Stimulated activated CD4-positive, alpha-beta T cell treated with anti-CD3 and anti-CD28 coated beads, TNF-alpha, amount 100 ng/mL, for 1 hour (primary cell): ENCODE results near the gene DCDC2C.

ENCODE experiments used
- DNase-seq, 3 donors: peaks; one replicate each; pipeline ENCODE4 v3.0.0-alpha.2; 2020; ENCODE audit warnings: low read depth in 3 of 3, low spot score in 1 of 3

DCDC2C gene

GRCh38 chr2:3742743-3743508 lies 39.6 kb downstream of the DCDC2C start:
- DNase-seq, result no peak

- no peak for DNase-seq
Observed at GRCh38 chr2:3743951-3744555, 40.7 kb downstream of the DCDC2C start.

- DNase-seq, result no peak
Observed at GRCh38 chr2:3745920-3746319, 42.5 kb downstream of the DCDC2C start.

DNA sequence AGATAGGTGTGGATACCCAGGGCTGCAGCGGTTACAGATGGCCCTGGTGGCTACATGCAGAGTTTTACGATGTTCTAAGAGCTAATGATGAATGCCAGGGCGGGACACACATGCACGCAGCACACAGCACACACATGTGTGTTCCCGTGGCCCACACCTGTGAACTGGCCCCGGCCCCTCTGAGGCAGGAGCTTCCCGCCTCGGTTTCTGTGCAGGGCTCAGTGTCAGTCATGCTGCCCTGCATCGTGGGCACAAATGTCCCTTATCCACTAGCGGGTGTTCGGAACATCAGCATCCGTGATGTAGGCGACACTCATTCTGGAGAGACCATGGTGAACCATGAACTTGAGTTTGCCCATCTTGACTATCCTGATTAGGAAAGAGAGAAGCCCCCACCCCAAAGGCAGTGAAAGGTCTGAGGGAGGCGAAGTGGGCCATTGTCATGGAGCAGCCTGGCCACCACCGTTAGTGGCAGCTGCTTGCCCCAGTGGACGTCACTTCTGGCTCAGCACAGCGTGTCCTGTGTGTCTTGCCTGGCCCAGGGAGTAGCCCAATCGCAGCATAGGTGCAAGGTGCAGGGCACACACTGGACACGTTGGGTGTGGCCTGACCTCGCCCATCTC lies 43.8 kb downstream of the DCDC2C start:
- DNase-seq, result no peak

DNA sequence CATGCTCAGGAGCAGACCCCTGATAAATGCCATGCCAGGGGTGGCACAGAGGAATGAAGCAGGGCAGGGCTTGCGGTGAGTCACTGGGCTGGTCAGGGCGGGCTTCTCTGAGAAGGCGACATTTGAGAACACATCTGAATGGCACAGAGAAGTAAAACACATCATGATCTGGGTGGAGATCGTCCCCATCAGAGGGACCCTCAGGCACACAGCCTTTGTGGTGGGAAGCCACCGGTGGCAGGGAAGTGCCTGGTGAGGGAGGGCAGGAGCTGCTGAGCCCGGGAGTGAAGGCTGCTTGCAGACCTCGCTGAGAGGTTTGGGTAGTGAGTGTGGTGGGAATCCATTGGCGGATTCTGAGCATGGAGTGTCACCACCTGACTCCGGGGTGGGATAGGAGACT lies 44.5 kb downstream of the DCDC2C start:
- no peak for DNase-seq

- DNase-seq, result no peak
Observed at GRCh38 chr2:3749201-3749600, 45.8 kb downstream of the DCDC2C start.

DNA sequence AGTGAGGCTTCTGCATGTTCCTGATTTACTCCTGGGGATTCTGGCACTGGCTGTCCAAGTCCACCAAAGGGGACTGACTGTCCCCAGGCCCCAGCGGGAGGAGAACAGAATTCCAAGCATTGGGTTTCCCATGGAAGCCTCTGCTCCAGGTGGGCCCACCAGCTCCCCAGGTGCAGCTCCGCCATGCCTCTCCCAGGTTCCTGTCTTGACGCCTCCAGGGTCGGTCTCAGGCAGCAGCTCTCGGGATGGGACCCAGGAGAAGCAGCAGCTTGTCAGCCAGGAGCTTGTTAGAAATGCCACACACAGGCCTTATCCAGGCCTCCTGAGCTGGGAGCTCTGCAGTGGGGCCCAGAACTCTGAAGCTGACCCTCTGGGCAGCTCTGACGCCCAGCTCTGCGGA lies 47.9 kb downstream of the DCDC2C start:
- no peak for DNase-seq

DNA sequence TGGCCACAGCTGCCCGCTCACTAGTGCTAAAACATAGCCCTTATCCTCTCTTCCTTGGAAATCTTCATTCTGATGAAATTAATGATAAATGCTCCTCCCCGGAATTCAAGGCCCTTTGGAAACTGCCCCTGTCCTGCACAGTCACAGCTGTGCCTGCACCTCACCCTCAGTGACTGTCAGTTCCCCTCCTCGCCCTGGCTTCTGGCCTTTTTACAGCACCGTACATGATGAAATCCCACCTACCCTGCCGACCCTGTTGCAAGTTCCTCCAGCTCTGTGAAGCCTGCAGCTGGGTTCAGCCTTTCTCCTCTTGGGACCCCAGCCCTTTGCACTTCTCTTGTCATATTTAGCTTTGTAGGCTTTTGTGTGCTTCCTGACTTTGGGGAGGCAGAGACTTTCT lies 48.4 kb downstream of the DCDC2C start:
- DNase-seq, result no peak

GRCh38 chr2:3752376-3752775 lies 49.0 kb downstream of the DCDC2C start:
- DNase-seq, result no peak

DNA sequence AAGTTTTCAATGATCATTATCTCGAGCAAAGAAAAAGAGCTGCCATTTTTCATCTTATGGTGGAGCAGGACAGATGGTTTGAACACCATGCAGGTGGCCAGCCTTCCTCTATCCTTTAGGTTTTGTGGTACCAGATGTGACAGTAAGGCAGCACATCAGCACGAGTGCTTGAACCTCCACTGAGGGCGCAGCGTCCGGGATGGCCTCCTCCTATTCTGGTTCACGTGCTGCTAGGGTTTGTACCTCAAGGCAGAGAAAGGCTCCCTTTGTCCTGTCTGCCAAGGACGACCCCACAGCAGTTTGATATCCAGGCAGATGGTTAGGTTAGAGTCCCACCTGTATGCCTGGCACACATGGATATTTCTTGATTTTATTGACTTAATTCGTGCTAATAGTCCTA lies 50.2 kb downstream of the DCDC2C start:
- DNase-seq, result no peak

DNA sequence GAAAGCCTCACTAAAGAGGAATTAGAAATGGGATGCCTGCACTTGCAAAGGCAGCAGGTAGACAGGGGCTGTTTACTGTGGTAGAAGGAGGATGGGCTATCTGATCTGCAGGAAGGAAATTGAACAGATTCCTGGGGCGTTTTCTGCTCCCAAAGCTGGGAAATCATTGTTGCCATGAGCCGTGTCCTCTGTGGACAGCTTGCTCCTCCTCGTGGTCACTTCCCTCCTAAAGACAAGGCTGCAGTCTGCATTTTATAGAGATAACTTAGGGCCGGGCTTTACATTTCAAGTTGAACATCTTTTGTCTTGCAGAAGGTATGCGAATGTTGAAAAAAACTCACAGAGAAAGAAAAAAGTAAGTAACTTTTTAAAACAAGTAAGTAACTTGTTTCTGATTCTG lies 50.9 kb downstream of the DCDC2C start:
- no peak for DNase-seq

DNA sequence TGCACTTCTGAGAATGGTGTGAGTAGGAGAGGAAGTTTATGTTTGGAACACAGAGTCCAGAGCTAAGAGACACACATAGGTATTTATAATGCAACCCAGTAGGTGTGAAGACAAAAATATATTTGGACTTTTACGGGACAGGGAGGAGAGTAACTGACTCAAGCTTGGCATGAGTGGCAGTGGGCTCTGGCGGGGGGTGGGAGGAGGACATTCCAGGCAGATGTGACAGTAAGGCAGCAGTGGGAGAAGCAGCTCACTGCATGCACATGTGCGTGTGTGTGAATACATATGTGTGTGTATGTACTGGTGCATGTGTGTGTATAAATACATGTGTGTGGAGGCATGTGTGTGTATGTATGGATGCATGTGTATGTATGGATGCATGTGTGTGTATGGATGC lies 51.4 kb downstream of the DCDC2C start:
- DNase-seq, result no peak

GRCh38 chr2:3755277-3755676 lies 51.9 kb downstream of the DCDC2C start:
- DNase-seq, result no peak

DNA sequence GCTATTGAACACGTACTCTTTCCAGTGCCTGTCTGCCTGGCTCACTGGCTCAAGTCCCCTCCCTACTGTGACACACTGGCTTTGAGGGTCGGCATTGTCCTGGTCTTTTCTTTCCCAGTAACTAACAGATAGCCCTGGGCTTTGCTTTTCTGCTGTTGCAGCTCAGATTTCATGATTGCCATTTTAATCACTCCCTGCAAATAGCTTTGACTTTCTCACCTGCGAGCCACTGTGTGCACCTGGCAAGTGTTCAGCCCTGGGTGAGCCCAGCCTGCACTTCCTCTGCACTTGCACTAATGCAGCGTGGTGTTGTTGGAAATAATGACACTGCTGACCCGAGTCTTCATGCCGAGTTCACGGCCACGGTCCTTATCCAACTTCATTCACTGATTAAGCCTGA lies 52.9 kb downstream of the DCDC2C start:
- no peak for DNase-seq

- DNase-seq, result no peak
Observed at GRCh38 chr2:3758906-3759305, 55.5 kb downstream of the DCDC2C start.

GRCh38 chr2:3759331-3759730 lies 56.0 kb downstream of the DCDC2C start:
- DNase-seq, result no peak

DNA sequence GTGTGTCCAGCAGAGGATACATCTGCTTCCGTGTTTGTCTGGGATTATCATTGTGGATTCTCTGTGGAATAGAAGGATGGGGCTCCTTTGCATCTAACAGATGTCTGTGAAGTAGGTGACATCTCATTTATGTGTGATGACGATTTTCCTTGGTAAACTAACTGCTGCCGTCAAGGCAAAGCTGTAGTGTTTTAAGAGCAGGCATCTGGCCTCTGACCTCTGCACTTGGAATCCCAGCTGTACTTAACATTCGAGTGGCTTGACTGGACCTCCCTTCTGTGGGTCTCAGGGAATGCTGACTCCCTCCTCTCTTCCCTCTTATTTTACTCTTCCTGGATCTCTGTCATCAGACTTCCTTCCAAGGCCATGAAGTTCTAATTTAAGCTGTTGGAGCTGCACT lies 56.4 kb downstream of the DCDC2C start:
- DNase-seq, result no peak

DNA sequence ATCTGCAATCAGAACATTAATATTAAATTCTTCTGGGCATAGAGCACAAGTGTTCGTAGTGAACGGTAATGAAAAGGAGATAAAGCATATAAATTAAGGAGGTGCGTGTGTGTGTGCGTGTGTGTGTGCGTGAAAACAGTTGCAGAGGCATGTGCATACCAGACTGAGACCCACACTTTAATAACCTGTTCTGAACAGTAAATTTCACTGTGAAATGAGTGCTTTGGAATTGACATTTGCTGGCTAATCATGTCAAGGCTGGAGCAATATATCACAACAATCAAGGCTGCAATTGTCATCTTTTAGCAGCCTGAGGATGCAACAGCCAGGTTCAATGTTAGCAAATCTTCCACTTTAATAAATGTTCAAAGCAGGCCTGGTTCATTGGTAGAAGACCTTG lies 57.9 kb downstream of the DCDC2C start:
- no peak for DNase-seq

- DNase-seq, result no peak
Observed at GRCh38 chr2:3762771-3763447, 59.5 kb downstream of the DCDC2C start.

GRCh38 chr2:3766824-3767223 lies 63.4 kb downstream of the DCDC2C start:
- no peak for DNase-seq

GRCh38 chr2:3768960-3769765 lies 65.8 kb downstream of the DCDC2C start:
- DNase-seq, result no peak
